ENCODE measurements around the gene HSPH1.

Gene HSPH1

DNA sequence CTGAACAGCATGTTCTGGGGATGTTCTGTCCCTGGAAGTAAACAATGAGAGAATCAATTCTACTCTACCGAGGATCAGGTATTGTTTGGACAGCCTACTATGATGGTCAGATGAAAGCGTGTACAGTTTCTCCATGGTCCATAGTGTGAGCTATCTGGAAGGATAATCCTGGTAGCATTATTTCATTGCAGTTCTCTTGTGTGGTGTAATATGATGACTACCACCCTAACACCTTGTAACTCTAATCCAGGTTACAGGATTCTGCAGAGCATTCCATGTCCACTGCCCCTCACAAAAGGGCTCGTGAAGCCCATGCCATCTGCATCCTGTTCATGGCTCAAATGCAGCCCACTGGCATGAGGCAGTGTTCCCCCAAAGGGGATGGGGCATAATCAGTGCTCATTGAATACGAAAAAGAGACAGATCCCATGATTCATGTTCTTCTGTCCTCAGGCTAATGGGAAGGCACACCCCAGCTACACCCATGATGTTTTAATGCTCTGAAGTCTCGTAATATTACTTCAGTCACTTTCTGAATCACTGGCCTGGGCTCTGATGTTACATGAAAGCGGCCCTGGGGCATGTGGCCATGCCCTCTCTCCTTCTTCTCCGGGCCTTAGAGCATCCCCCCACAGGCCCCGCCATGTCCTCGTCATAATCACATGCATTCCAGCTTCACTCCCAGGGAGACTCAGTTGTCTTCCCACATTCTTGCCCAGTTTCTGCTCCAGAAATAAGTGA is 68.4 kb downstream of the HSPH1 start:
- no peak for DNase-seq

- no peak for DNase-seq
Observed at GRCh38 chr13:31092646-31093045, 69.1 kb downstream of the HSPH1 start.

DNA sequence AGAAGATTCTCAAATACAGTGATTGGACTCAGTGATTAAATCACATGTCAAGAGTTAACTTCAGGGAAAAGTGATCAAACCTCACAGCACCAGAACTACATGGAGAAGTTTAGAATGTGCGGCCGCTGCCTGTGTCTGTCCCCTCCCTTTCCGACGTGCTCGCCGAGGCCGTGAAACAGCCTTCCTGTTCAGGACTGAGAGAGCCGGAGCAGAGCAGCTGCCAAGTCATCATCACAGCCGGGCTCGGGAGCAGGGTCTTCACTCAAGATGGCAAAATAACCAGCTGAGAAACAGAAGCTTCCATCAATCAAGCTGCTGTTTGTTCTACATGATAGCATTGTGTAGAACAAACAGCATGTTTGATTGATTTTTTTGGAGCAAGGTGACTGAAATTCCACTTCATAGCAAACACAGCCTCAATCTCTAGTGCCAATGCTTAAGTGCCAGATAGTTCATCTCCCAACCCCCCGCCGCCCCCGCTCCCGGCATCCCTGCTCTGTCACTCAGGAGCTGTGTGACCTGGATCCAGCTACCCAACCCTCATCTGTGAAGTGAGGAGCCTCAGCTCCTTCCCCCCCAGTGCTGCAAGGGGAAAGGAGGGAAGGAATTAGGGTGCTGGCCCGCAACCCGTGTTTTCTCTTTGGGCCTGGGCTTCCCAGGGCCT is 70.6 kb downstream of the HSPH1 start:
- no peak for DNase-seq

DNA sequence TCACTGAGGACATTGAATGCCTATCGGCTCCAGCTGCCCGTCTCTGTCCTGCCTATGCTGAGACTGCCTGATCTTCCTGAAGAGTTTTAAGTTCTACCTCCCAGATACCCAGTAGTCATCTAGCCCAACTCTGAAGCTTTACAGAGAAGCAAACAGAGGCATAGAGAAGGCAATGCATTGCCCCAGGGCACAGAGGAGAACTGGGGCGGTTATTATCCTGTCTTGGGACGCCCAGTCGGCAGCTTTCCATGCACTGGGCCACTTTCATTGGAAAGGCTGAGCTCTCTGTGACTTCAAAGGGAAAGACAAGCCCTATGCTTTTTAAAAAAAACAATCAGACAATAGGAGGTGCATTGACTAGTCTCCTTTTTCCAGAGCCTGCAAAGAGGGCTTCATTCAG is 71.6 kb downstream of the HSPH1 start:
- DNase-seq: no peak

GRCh38 chr13:31089649-31090048 is 72.1 kb downstream of the HSPH1 start:
- DNase-seq: no peak

- DNase-seq: no peak
Observed at GRCh38 chr13:31088826-31089420, 72.8 kb downstream of the HSPH1 start.
